Urinary bladder (tissue), 4 donors: Measurements from ENCODE around the gene MRPS15. TPM values are rescaled to one million over a fixed set of nuclear protein-coding genes. Genes with fewer than 3 reads are reported as not detected.
"Not testable (repeated sequence)": the region's sequence is repeated elsewhere in the genome, so short reads cannot be mapped to it uniquely, and the experiment has no call there.

ENCODE experiments used
- DNase-seq: peaks from one replicate; pipeline ENCODE4 v3.0.0-alpha.2; 2015; ENCODE audit errors: extremely low spot score
- H3K27ac ChIP-seq: one replicate; pipeline ENCODE4 v1.5.1; 2013; ENCODE audit warnings: low read depth, mild to moderate bottlenecking, moderate library complexity
- H3K36me3 ChIP-seq: one replicate; pipeline ENCODE4 v1.6.1; 2013; ENCODE audit warnings: mild to moderate bottlenecking, moderate library complexity; ENCODE audit not compliant: insufficient read depth
- H3K4me1 ChIP-seq: one replicate; pipeline ENCODE4 v1.6.1; 2013; ENCODE audit warnings: mild to moderate bottlenecking, moderate library complexity; ENCODE audit not compliant: insufficient read depth
- H3K4me3 ChIP-seq: one replicate; pipeline ENCODE4 v1.5.1; 2013; ENCODE audit warnings: low read depth, low read length
- WGBS: extraction: QIAGEN DNeasy Blood & Tissue Kit; methylation state at CpG from one replicate; pipeline ENCODE4 v1.1.7; 2013; 5-methylcytosine and 5-hydroxymethylcytosine counted together
- polyA plus RNA-seq: library from polyadenylated mRNA; stranded (reverse); fragments of 200-250 nt; gene quantifications from one replicate; pipeline ENCODE4 v1.2.3, GENCODE V29; 2013
- total RNA-seq: library from RNA; depleted of rRNA; stranded (reverse); fragments of >200 nt; gene quantifications from one replicate; pipeline ENCODE4 v1.2.3, GENCODE V29; 2014
- donor health status: healthy with polysubstance abuse.
- donor health status: healthy.

Gene MRPS15
- total and polyA plus RNA-seq, 2 donors = 26.0 to 69.9 TPM

- DNase-seq = no peak
- no peak overlapping the region for H3K27ac ChIP-seq
- H3K4me3 ChIP-seq = no peak overlapping the region
- H3K4me1 ChIP-seq = no peaks in the 10 kb centered on the region
- no peaks in the 10 kb centered on the region for H3K36me3 ChIP-seq
- 63% methylated on average over 2 of the region's 2 CpGs for WGBS
Measured at GRCh38 chr1:36479505-36480051, 15.4 kb upstream of the MRPS15 start.

GRCh38 chr1:36477615-36478014 is 13.4 kb upstream of the MRPS15 start:
- H3K36me3 ChIP-seq, H3K27ac ChIP-seq, H3K4me1 ChIP-seq, H3K4me3 ChIP-seq, DNase-seq: not testable (repeated sequence)
- 90% methylated on average over 13 of the region's 13 CpGs for WGBS

- Histone ChIP-seq H3K4me1 (no peaks in the 10 kb centered on the region), H3K4me3 (no peak overlapping the region), H3K27ac (no peak overlapping the region), H3K36me3 (no peaks in the 10 kb centered on the region)
- no peak for DNase-seq
- 80% methylated on average over 5 of the region's 5 CpGs for WGBS
Measured at GRCh38 chr1:36476945-36477344, 12.8 kb upstream of the MRPS15 start.

GRCh38 chr1:36475910-36476604 is 11.9 kb upstream of the MRPS15 start:
- Histone ChIP-seq H3K27ac (no peak overlapping the region), H3K36me3 (no peaks in the 10 kb centered on the region), H3K4me3 (no peak overlapping the region), H3K4me1 (no peaks in the 10 kb centered on the region)
- DNase-seq = no peak
- 70% methylated on average over 7 of the region's 7 CpGs for WGBS

- Histone ChIP-seq H3K36me3 (no peaks in the 10 kb centered on the region), H3K4me1 (no peaks in the 10 kb centered on the region), H3K4me3 (no peak overlapping the region), H3K27ac (no peak overlapping the region)
- no peak for DNase-seq
- 58% methylated on average over 9 of the region's 9 CpGs for WGBS
Measured at GRCh38 chr1:36475341-36475740, 11.2 kb upstream of the MRPS15 start.

- no peak overlapping the region for H3K4me3 ChIP-seq
- H3K4me1 ChIP-seq = no peaks in the 10 kb centered on the region
- WGBS = 82% methylated on average over 6 of the region's 6 CpGs
- H3K36me3 ChIP-seq = no peaks in the 10 kb centered on the region
- no peak for DNase-seq
- H3K27ac ChIP-seq = no peak overlapping the region
Measured at GRCh38 chr1:36472656-36473055, 8.5 kb upstream of the MRPS15 start.

- no peak for DNase-seq
- H3K4me1 ChIP-seq = no peaks in the 10 kb centered on the region
- no peak overlapping the region for H3K4me3 ChIP-seq
- 55% methylated on average over 22 of the region's 22 CpGs for WGBS
- no peaks in the 10 kb centered on the region for H3K36me3 ChIP-seq
- no peak overlapping the region for H3K27ac ChIP-seq
Measured at GRCh38 chr1:36471830-36472641, 7.9 kb upstream of the MRPS15 start.

GRCh38 chr1:36469163-36469562 is 5.0 kb upstream of the MRPS15 start:
- no peaks in the 10 kb centered on the region for H3K4me1 ChIP-seq
- DNase-seq = no peak
- H3K36me3 ChIP-seq = no peaks in the 10 kb centered on the region
- WGBS = 86% methylated on average over 2 of the region's 2 CpGs
- no peak overlapping the region for H3K27ac ChIP-seq
- H3K4me3 ChIP-seq = no peak overlapping the region

- DNase-seq = no peak
- Histone ChIP-seq H3K4me3 (no peak overlapping the region), H3K4me1 (no peaks in the 10 kb centered on the region), H3K27ac (no peak overlapping the region), H3K36me3 (no peaks in the 10 kb centered on the region)
- WGBS = 89% methylated on average over 10 of the region's 10 CpGs
Measured at GRCh38 chr1:36467700-36468455, 3.7 kb upstream of the MRPS15 start.

- Histone ChIP-seq H3K4me3 (no peak overlapping the region), H3K36me3 (no peaks in the 10 kb centered on the region), H3K4me1 (no peaks in the 10 kb centered on the region), H3K27ac (no peak overlapping the region)
- DNase-seq = no peak
- WGBS = 94% methylated on average over 4 of the region's 4 CpGs
Measured at GRCh38 chr1:36467027-36467410, 2.8 kb upstream of the MRPS15 start.

- no peaks in the 10 kb centered on the region for H3K4me1 ChIP-seq
- H3K27ac ChIP-seq = no peak overlapping the region
- DNase-seq = no peak
- no peaks in the 10 kb centered on the region for H3K36me3 ChIP-seq
- no peak overlapping the region for H3K4me3 ChIP-seq
- 89% methylated on average over 12 of the region's 12 CpGs for WGBS
Measured at GRCh38 chr1:36466370-36467026, 2.3 kb upstream of the MRPS15 start.

GRCh38 chr1:36465731-36466369 is 1.7 kb upstream of the MRPS15 start:
- WGBS = 55% methylated on average over 4 of the region's 4 CpGs
- no peak overlapping the region for H3K4me3 ChIP-seq
- no peaks in the 10 kb centered on the region for H3K4me1 ChIP-seq
- H3K36me3 ChIP-seq = no peaks in the 10 kb centered on the region
- no peak overlapping the region for H3K27ac ChIP-seq
- no peak for DNase-seq
